Epithelial cell of proximal tubule (primary cell): ENCODE results near the gene FSTL4. TPM values are rescaled to one million over a fixed set of nuclear protein-coding genes. Genes with fewer than 3 reads are reported as not detected.

ENCODE experiments used
- DNase-seq: peaks from one replicate; pipeline ENCODE4 v3.0.0-alpha.2; 2011; ENCODE audit warnings: low read depth
- H3K4me3 ChIP-seq: 2 replicates; pipeline ENCODE4 v1.5.1; 2011; ENCODE audit warnings: low read depth, mild to moderate bottlenecking, low read length
- total RNA-seq: library from RNA; depleted of rRNA; stranded (reverse); fragments of >200 nt; gene quantifications from 2 replicates; pipeline ENCODE4 v1.2.3, GENCODE V29; 2015
- TF ChIP-seq, protein P1 (sequence below): conservative IDR thresholded peaks from 2 replicates; pipeline ENCODE4 v1.5.1; 2012; ENCODE audit warnings: low read depth, mild to moderate bottlenecking, low read length

FSTL4 gene
- total RNA-seq, 1 donor from 2014 or later, result not detected

- TF ChIP-seq, protein P1, sequence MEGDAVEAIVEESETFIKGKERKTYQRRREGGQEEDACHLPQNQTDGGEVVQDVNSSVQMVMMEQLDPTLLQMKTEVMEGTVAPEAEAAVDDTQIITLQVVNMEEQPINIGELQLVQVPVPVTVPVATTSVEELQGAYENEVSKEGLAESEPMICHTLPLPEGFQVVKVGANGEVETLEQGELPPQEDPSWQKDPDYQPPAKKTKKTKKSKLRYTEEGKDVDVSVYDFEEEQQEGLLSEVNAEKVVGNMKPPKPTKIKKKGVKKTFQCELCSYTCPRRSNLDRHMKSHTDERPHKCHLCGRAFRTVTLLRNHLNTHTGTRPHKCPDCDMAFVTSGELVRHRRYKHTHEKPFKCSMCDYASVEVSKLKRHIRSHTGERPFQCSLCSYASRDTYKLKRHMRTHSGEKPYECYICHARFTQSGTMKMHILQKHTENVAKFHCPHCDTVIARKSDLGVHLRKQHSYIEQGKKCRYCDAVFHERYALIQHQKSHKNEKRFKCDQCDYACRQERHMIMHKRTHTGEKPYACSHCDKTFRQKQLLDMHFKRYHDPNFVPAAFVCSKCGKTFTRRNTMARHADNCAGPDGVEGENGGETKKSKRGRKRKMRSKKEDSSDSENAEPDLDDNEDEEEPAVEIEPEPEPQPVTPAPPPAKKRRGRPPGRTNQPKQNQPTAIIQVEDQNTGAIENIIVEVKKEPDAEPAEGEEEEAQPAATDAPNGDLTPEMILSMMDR, result no peak
- DNase-seq, result no peak
- H3K4me3 ChIP-seq, result no peak overlapping the region
These were observed 118.0 kb downstream of the FSTL4 start for GRCh38 chr5:133494232-133494922.

GRCh38 chr5:133489632-133490031 lies 122.7 kb downstream of the FSTL4 start:
- TF ChIP-seq, protein P1, result peak; percentile 24
- H3K4me3 ChIP-seq, result no peak overlapping the region
- DNase-seq, result no peak

- H3K4me3 ChIP-seq, result no peak overlapping the region
- TF ChIP-seq, protein P1, result no peak
- no peak for DNase-seq
These were observed 125.2 kb downstream of the FSTL4 start for GRCh38 chr5:133487093-133487492.

GRCh38 chr5:133485468-133485867 lies 126.9 kb downstream of the FSTL4 start:
- TF ChIP-seq, protein P1, result no peak
- no peak for DNase-seq
- no peak overlapping the region for H3K4me3 ChIP-seq

- no peak for DNase-seq
- no peak overlapping the region for H3K4me3 ChIP-seq
- TF ChIP-seq, protein P1, result no peak
These were observed 128.8 kb downstream of the FSTL4 start for GRCh38 chr5:133483406-133484090.

GRCh38 chr5:133482028-133482427 lies 130.3 kb downstream of the FSTL4 start:
- DNase-seq, result no peak
- no peak overlapping the region for H3K4me3 ChIP-seq
- TF ChIP-seq, protein P1, result no peak
